HepG2 (cell line): ENCODE data around the gene LINC00237. TPM values are rescaled to one million over a fixed set of nuclear protein-coding genes. Genes with fewer than 3 reads are reported as not detected.

Experiments used
- ARID3A ChIP-seq: IDR thresholded peaks from 2 replicates; pipeline ENCODE4 v1.6.1; 2012; ENCODE audit warnings: low read depth, low read length, improper control_type of control experiment
- ARID5B ChIP-seq: IDR thresholded peaks from 2 replicates; pipeline ENCODE4 v1.4.0; 2020; ENCODE audit warnings: mild to moderate bottlenecking, missing genetic modification reagents
- ATF2 ChIP-seq: sonication (generic); formaldehyde crosslinking; IDR thresholded peaks from 2 replicates; pipeline ENCODE4 v1.4.0; 2020; ENCODE audit warnings: missing genetic modification reagents
- CCDC6 ChIP-seq: sonication (generic); formaldehyde crosslinking; IDR thresholded peaks from 2 replicates; pipeline ENCODE4 v1.8.1; 2022; ENCODE audit warnings: mild to moderate bottlenecking, missing genetic modification reagents, moderate library complexity
- CERS6 ChIP-seq: sonication (generic); formaldehyde crosslinking; IDR thresholded peaks from 2 replicates; pipeline ENCODE4 v1.5.0; 2020; ENCODE audit warnings: missing genetic modification reagents
- FOXP1 ChIP-seq, 2 experiments: fragments of 450-650 bp in 1 of 2; IDR thresholded peaks; 2 replicates each; pipeline ENCODE4 v1.6.1; 2017 to 2018; ENCODE audit warnings: antibody characterized with exemption in 1 of 2
- GABPA ChIP-seq, 2 experiments: IDR thresholded peaks; 2 replicates each; pipeline ENCODE4 v1.6.1; 2011 to 2016; ENCODE audit warnings: low read depth in 2 of 2, low read length in 1 of 2, missing biosample characterization in 1 of 2, missing genetic modification characterization in 1 of 2
- IRF2 ChIP-seq: IDR thresholded peaks from 2 replicates; pipeline ENCODE4 v1.6.1; 2018; ENCODE audit warnings: missing genetic modification reagents, missing compliant biosample characterization
- KLF16 ChIP-seq, 2 experiments: sonication (generic) in 1 of 2; formaldehyde crosslinking in 1 of 2; IDR thresholded peaks; 2 replicates each; pipeline versions ENCODE4 v1.6.1 to v1.8.0; 2016 to 2023; ENCODE audit warnings: missing genetic modification reagents in 2 of 2, missing compliant biosample characterization in 1 of 2
- KMT2A ChIP-seq: sonication (generic); formaldehyde crosslinking; IDR thresholded peaks from 2 replicates; pipeline ENCODE4 v1.4.0; 2020; ENCODE audit warnings: missing genetic modification reagents
- MEIS2 ChIP-seq: sonication (generic); formaldehyde crosslinking; IDR thresholded peaks from 2 replicates; pipeline ENCODE4 v1.9.0; 2021; ENCODE audit warnings: mild to moderate bottlenecking, missing genetic modification reagents
- MTF2 ChIP-seq: sonication (generic); formaldehyde crosslinking; IDR thresholded peaks from 2 replicates; pipeline ENCODE4 v1.5.0; 2020; ENCODE audit warnings: missing genetic modification reagents, borderline replicate concordance
- PHF5A ChIP-seq: IDR thresholded peaks from one replicate; pipeline ENCODE4 v1.6.1; 2018; ENCODE audit warnings: low read depth, missing genetic modification reagents; ENCODE audit not compliant: unreplicated experiment
- SOX6 ChIP-seq, 2 experiments: fragments of 450-650 bp in 1 of 2; sonication (generic) in 1 of 2; formaldehyde crosslinking in 1 of 2; IDR thresholded peaks; 2 replicates each; pipeline versions ENCODE4 v1.4.0 to v1.6.1; 2017 to 2020; ENCODE audit warnings: antibody characterized with exemption in 1 of 2, mild to moderate bottlenecking in 1 of 2, missing genetic modification reagents in 1 of 2
- SYNCRIP ChIP-seq: fragments of 200-400 bp; formaldehyde crosslinking; IDR thresholded peaks from 2 replicates; pipeline ENCODE4 v1.6.1; 2018; ENCODE audit warnings: mild to moderate bottlenecking, low read depth, low read length; ENCODE audit not compliant: insufficient read depth
- ZBTB7A ChIP-seq: sonication (generic); formaldehyde crosslinking; IDR thresholded peaks from 2 replicates; pipeline ENCODE4 v1.8.0; 2022; ENCODE audit warnings: mild to moderate bottlenecking, missing genetic modification reagents
- ZNF350 ChIP-seq: sonication (generic); formaldehyde crosslinking; IDR thresholded peaks from 2 replicates; pipeline ENCODE4 v1.4.0; 2020; ENCODE audit warnings: mild to moderate bottlenecking, low read depth, missing genetic modification reagents, borderline replicate concordance
- ZNF546 ChIP-seq: sonication (generic); formaldehyde crosslinking; conservative IDR thresholded peaks from 2 replicates; pipeline ENCODE4 v1.8.1; 2023; ENCODE audit warnings: mild to moderate bottlenecking, missing genetic modification reagents
- ZNF552 ChIP-seq: sonication (generic); formaldehyde crosslinking; IDR thresholded peaks from 2 replicates; pipeline ENCODE4 v1.9.0; 2022; ENCODE audit warnings: missing genetic modification reagents, mild to moderate bottlenecking, borderline replicate concordance
- ZNF747 ChIP-seq: sonication (generic); formaldehyde crosslinking; IDR thresholded peaks from 2 replicates; pipeline ENCODE4 v1.8.1; 2023; ENCODE audit warnings: missing genetic modification reagents, mild to moderate bottlenecking, borderline replicate concordance
- ZNF775 ChIP-seq: sonication (generic); formaldehyde crosslinking; IDR thresholded peaks from 2 replicates; pipeline ENCODE4 v1.4.0; 2020; ENCODE audit warnings: missing genetic modification reagents, mild to moderate bottlenecking, moderate library complexity, borderline replicate concordance
- polyA plus RNA-seq, 8 experiments: library from polyadenylated mRNA; depleted of rRNA in 3 of 8; stranded (reverse) in 7 of 8; unstranded in 1 of 8; fragments of >200 nt; fragmentation: Illumina TruSeq in 4 of 8; extraction: Trizol in 4 of 8; gene quantifications; 2 replicates each; pipeline versions ENCODE4 v1.2.1 to v1.2.3, GENCODE V29; 2011 to 2016; ENCODE audit warnings: low read depth in 4 of 8, missing spikeins in 1 of 8, mixed read lengths in 1 of 8; ENCODE audit not compliant: insufficient read depth in 1 of 8
- total RNA-seq, 5 experiments: library from RNA; depleted of rRNA; stranded (reverse); fragments of >200 nt; fragmentation: Illumina TruSeq; extraction: Trizol; gene quantifications; 2 replicates each; pipeline ENCODE4 v1.2.3, GENCODE V29; 2016; ENCODE audit warnings: low read depth in 1 of 5

The LINC00237 gene
- total and polyA plus RNA-seq, 2 of the 13 experiments (the other 11 are each of a cell fraction or from before 2014, with no cell fraction given), result not detected

GRCh38 chr20:21139881-21140566 is 33.9 kb upstream of the LINC00237 start (continued):
- TF ChIP-seq CERS6 (CRISPR knock-in tag) (no peak), ZNF747 (no peak), MTF2 (CRISPR knock-in tag) (no peak), KMT2A (CRISPR knock-in tag) (0 out of 2 replicates have a peak, but pooled peaks have one; percentile 30), ZNF350 (CRISPR knock-in tag) (no peak), SYNCRIP (no peak), ATF2 (CRISPR knock-in tag) (0 out of 2 replicates have a peak, but pooled peaks have one; percentile 42), FOXP1 (IDR thresholded peaks at IDR 0.05) (no peak), FOXP1 (CRISPR knock-in tag; IDR thresholded peaks at IDR 0.05) (peak; percentile 46; the same call in 1 of the 2 replicates), KLF16 (CRISPR knock-in tag; IDR thresholded peaks at IDR 0.05) (no peak), ARID3A (no peak), ZBTB7A (CRISPR knock-in tag) (no peak), CCDC6 (CRISPR knock-in tag) (no peak), PHF5A (CRISPR knock-in tag) (no peak), IRF2 (peak; percentile 54; the same call in 1 of the 2 replicates), ARID5B (CRISPR knock-in tag) (peak; percentile 83), ZNF775 (no peak), SOX6 (IDR thresholded peaks at IDR 0.05) (no peak), SOX6 (CRISPR knock-in tag; IDR thresholded peaks at IDR 0.05) (peak; percentile 70), ZNF546 (CRISPR knock-in tag) (no peak), GABPA (IDR thresholded peaks at IDR 0.05; ENCODE audit: low read depth, low read length) (no peak), GABPA (CRISPR knock-in tag; IDR thresholded peaks at IDR 0.05; ENCODE audit: low read depth) (peak; percentile 30; the same call in 1 of the 2 replicates), ZNF552 (CRISPR knock-in tag) (no peak), MEIS2 (CRISPR knock-in tag) (no peak; the same call in 1 of the 2 replicates)
